A549 (cell line): ENCODE measurements around the gene ANKRD33B.
"Not testable (repeated sequence)": the region's sequence is repeated elsewhere in the genome, so short reads cannot be mapped to it uniquely, and the experiment has no call there.

Experiments
- BHLHE40 ChIP-seq: IDR thresholded peaks from 2 replicates; pipeline ENCODE4 v1.6.1; 2012; ENCODE audit warnings: low read depth, low read length, inconsistent platforms
- JUN ChIP-seq, 2 experiments: fragments of >200 bp; sonication (Bioruptor Twin); formaldehyde crosslinking; IDR thresholded peaks; 2 replicates in 1 of 2; 3 replicates in 1 of 2; pipeline ENCODE4 v1.6.1; 2016 to 2017
- RNF2 ChIP-seq: fragments of 200-600 bp; sonication (generic); IDR thresholded peaks from 2 replicates; pipeline ENCODE4 v1.6.1; 2016; ENCODE audit warnings: low read depth, mild to moderate bottlenecking, antibody characterized with exemption, moderate library complexity, borderline replicate concordance
- TF ChIP-seq, protein P1 (sequence below): fragments of 250-450 bp; sonication (Bioruptor Pico); IDR thresholded peaks from 2 replicates; pipeline ENCODE4 v1.5.0; 2021; ENCODE audit warnings: mild to moderate bottlenecking, moderate library complexity, borderline replicate concordance
- TF ChIP-seq, protein P2 (sequence below): IDR thresholded peaks from 2 replicates; pipeline ENCODE4 v1.6.1; 2012
- TF ChIP-seq, protein P3 (sequence below): fragments of >200 bp; sonication (Bioruptor Twin); formaldehyde crosslinking; IDR thresholded peaks from 3 replicates; pipeline ENCODE4 v1.5.1; 2016

DNA sequence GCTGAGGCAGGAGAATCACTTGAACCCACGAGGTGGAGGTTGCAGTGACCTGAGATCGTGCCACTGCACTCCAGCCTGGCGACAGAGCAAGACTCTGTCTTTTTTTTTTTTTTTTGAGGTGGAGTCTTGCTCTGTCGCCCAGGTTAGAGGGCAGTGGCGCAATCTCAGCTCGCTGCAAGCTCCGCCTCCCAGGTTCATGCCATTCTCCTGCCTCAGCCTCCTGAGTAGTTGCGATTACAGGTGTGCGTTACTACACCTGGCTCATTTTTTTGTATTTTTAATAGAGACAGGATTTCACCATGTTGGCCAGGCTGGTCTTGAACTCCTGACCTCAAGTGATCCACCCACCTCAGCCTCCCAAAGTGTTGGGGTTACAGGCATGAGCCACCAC is 42.8 kb downstream of the ANKRD33B start:
- TF ChIP-seq, protein P1, sequence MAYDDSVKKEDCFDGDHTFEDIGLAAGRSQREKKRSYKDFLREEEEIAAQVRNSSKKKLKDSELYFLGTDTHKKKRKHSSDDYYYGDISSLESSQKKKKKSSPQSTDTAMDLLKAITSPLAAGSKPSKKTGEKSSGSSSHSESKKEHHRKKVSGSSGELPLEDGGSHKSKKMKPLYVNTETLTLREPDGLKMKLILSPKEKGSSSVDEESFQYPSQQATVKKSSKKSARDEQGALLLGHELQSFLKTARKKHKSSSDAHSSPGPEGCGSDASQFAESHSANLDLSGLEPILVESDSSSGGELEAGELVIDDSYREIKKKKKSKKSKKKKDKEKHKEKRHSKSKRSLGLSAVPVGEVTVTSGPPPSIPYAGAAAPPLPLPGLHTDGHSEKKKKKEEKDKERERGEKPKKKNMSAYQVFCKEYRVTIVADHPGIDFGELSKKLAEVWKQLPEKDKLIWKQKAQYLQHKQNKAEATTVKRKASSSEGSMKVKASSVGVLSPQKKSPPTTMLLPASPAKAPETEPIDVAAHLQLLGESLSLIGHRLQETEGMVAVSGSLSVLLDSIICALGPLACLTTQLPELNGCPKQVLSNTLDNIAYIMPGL (CRISPR knock-in tag): not testable (repeated sequence)
- not testable (repeated sequence) for TF ChIP-seq RNF2; BHLHE40; JUN (IDR thresholded peaks at IDR 0.05)
- TF ChIP-seq, protein P2, sequence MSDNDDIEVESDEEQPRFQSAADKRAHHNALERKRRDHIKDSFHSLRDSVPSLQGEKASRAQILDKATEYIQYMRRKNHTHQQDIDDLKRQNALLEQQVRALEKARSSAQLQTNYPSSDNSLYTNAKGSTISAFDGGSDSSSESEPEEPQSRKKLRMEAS: not testable (repeated sequence)
- TF ChIP-seq, protein P3, sequence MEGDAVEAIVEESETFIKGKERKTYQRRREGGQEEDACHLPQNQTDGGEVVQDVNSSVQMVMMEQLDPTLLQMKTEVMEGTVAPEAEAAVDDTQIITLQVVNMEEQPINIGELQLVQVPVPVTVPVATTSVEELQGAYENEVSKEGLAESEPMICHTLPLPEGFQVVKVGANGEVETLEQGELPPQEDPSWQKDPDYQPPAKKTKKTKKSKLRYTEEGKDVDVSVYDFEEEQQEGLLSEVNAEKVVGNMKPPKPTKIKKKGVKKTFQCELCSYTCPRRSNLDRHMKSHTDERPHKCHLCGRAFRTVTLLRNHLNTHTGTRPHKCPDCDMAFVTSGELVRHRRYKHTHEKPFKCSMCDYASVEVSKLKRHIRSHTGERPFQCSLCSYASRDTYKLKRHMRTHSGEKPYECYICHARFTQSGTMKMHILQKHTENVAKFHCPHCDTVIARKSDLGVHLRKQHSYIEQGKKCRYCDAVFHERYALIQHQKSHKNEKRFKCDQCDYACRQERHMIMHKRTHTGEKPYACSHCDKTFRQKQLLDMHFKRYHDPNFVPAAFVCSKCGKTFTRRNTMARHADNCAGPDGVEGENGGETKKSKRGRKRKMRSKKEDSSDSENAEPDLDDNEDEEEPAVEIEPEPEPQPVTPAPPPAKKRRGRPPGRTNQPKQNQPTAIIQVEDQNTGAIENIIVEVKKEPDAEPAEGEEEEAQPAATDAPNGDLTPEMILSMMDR: not testable (repeated sequence)
